IMR-90 (cell line): ENCODE data around the gene SS18. TPM values are rescaled to one million over a fixed set of nuclear protein-coding genes. Genes with fewer than 3 reads are reported as not detected.

Experiments used
- ATAC-seq: fragments of 200-7000 bp; cut with Tn5 transposase; 2 replicates; pipeline ENCODE4 v1.9.1; 2020; ENCODE audit warnings: low read depth, mild to moderate bottlenecking, moderate library complexity
- BruUV-seq: library from RNA; stranded (reverse); fragments of 400-500 nt; replicated peaks from 2 replicates; lab custom pipeline; 2021; lab: Mats Ljungman, UMichigan
- CTCF ChIA-PET: fragments of 300-600 bp; formaldehyde crosslinking; extraction: SDS; loops from one replicate; lab custom pipeline; 2021; ENCODE audit warnings: antibody characterized with exemption; lab: Yijun Ruan, JAX
- POLR2A ChIA-PET: fragments of 300-600 bp; sonication (Branson Sonifier 250); formaldehyde crosslinking; loops from one replicate; lab custom pipeline; 2022; ENCODE audit warnings: antibody characterized with exemption; ENCODE audit not compliant: unreplicated experiment; lab: Charles Lee
- DNase-seq: peaks from one replicate; pipeline ENCODE4 v3.0.0; 2013
- H2AFZ ChIP-seq: replicated peaks from 2 replicates; pipeline ENCODE3; 2013; ENCODE audit warnings: low read length, mild to moderate bottlenecking; ENCODE audit not compliant: poor library complexity
- H2AK5ac ChIP-seq: 2 replicates; pipeline ENCODE4 v1.6.1; 2013; ENCODE audit warnings: low read depth, low read length, inconsistent platforms
- H2AK9ac ChIP-seq: replicated peaks from 2 replicates; pipeline ENCODE3; 2013; ENCODE audit warnings: mild to moderate bottlenecking, low read depth, low read length, moderate library complexity; ENCODE audit not compliant: poor library complexity
- H2BK120ac ChIP-seq: 2 replicates; pipeline ENCODE4 v1.6.1; 2013; ENCODE audit warnings: low read depth, low read length, inconsistent platforms
- H2BK15ac ChIP-seq: 3 replicates; pipeline ENCODE4 v1.6.1; 2013; ENCODE audit warnings: low read depth, low read length, inconsistent platforms
- H2BK20ac ChIP-seq: 2 replicates; pipeline ENCODE4 v1.6.1; 2013; ENCODE audit warnings: low read depth, mild to moderate bottlenecking, inconsistent platforms, low read length, moderate library complexity
- H2BK5ac ChIP-seq: 2 replicates; pipeline ENCODE4 v1.6.1; 2013; ENCODE audit warnings: mild to moderate bottlenecking, low read depth, low read length, inconsistent platforms; ENCODE audit not compliant: poor library complexity, severe bottlenecking
- H3K14ac ChIP-seq: replicated peaks from 2 replicates; pipeline ENCODE4 v1.6.1; 2013; ENCODE audit warnings: low read depth, low read length, inconsistent platforms
- H3K18ac ChIP-seq: 2 replicates; pipeline ENCODE4 v1.6.1; 2013; ENCODE audit warnings: low read depth, low read length, control low read depth
- H3K23ac ChIP-seq: 2 replicates; pipeline ENCODE4 v1.6.1; 2013; ENCODE audit warnings: low read depth, low read length, inconsistent platforms
- H3K27ac ChIP-seq: 2 replicates; pipeline ENCODE4 v1.5.1; 2013; ENCODE audit warnings: mild to moderate bottlenecking, control low read depth, low read length; ENCODE audit not compliant: insufficient read depth
- H3K27me3 ChIP-seq: 2 replicates; pipeline ENCODE4 v1.6.1; 2013; ENCODE audit warnings: low read length; ENCODE audit not compliant: control insufficient read depth, insufficient read depth
- H3K36me3 ChIP-seq: 2 replicates; pipeline ENCODE4 v1.6.1; 2013; ENCODE audit warnings: low read length, mixed read lengths; ENCODE audit not compliant: control insufficient read depth, insufficient read depth
- H3K4ac ChIP-seq: 2 replicates; pipeline ENCODE4 v1.6.1; 2013; ENCODE audit warnings: low read depth, low read length, inconsistent platforms
- H3K4me1 ChIP-seq: 2 replicates; pipeline ENCODE4 v1.6.1; 2013; ENCODE audit warnings: low read length, mixed read lengths; ENCODE audit not compliant: control insufficient read depth, insufficient read depth
- H3K4me2 ChIP-seq: 2 replicates; pipeline ENCODE4 v1.6.1; 2013; ENCODE audit warnings: low read depth, mild to moderate bottlenecking, control low read depth, low read length, moderate library complexity
- H3K4me3 ChIP-seq: 2 replicates; pipeline ENCODE4 v1.5.1; 2013; ENCODE audit warnings: low read depth, mild to moderate bottlenecking, control low read depth, low read length, moderate library complexity; ENCODE audit not compliant: insufficient read depth
- H3K56ac ChIP-seq: 2 replicates; pipeline ENCODE4 v1.6.1; 2013; ENCODE audit warnings: low read length, inconsistent platforms; ENCODE audit not compliant: insufficient read depth; ENCODE audit errors: extremely low read depth
- H3K79me1 ChIP-seq, 2 experiments: 2 replicates each; pipeline ENCODE4 v1.6.1; 2013; ENCODE audit warnings: low read length in 2 of 2, inconsistent platforms in 1 of 2, low read depth in 1 of 2
- H3K9ac ChIP-seq: 2 replicates; pipeline ENCODE4 v1.6.1; 2013; ENCODE audit warnings: low read depth, low read length, control low read depth
- H3K9me1 ChIP-seq: 2 replicates; pipeline ENCODE4 v1.6.1; 2013; ENCODE audit warnings: low read length, inconsistent platforms; ENCODE audit not compliant: insufficient read depth
- H3K9me3 ChIP-seq: 2 replicates; pipeline ENCODE4 v1.6.1; 2013; ENCODE audit warnings: low read length; ENCODE audit not compliant: control insufficient read depth, insufficient read depth
- H4K20me1 ChIP-seq: 2 replicates; pipeline ENCODE4 v1.6.1; 2013; ENCODE audit warnings: low read length, inconsistent platforms; ENCODE audit not compliant: insufficient read depth
- H4K5ac ChIP-seq: 2 replicates; pipeline ENCODE4 v1.6.1; 2013; ENCODE audit warnings: mild to moderate bottlenecking, low read depth, low read length, control low read depth
- H4K8ac ChIP-seq, 2 experiments: 2 replicates each; pipeline ENCODE4 v1.6.1; 2013; ENCODE audit warnings: low read depth in 2 of 2, low read length in 2 of 2, control low read depth in 1 of 2, inconsistent platforms in 1 of 2
- H4K91ac ChIP-seq: 2 replicates; pipeline ENCODE4 v1.6.1; 2013; ENCODE audit warnings: low read depth, low read length, inconsistent platforms; ENCODE audit not compliant: insufficient read depth
- BHLHE40 ChIP-seq: fragments of 150-350 bp; IDR thresholded peaks from 2 replicates; pipeline ENCODE4 v1.6.1; 2016; ENCODE audit warnings: mild to moderate bottlenecking, low read depth, low read length
- CEBPB ChIP-seq: IDR thresholded peaks from 2 replicates; pipeline ENCODE4 v1.6.1; 2012; ENCODE audit warnings: low read depth, low read length, improper control_type of control experiment
- CHD1 ChIP-seq: IDR thresholded peaks from 2 replicates; pipeline ENCODE4 v1.6.1; 2012; ENCODE audit warnings: low read depth, low read length, improper control_type of control experiment
- FOS ChIP-seq: fragments of 150-350 bp; IDR thresholded peaks from 2 replicates; pipeline ENCODE4 v1.6.1; 2016; ENCODE audit warnings: low read depth, low read length
- MAFK ChIP-seq: IDR thresholded peaks from 2 replicates; pipeline ENCODE4 v1.6.1; 2012; ENCODE audit warnings: low read depth, low read length, improper control_type of control experiment
- MAZ ChIP-seq: IDR thresholded peaks from 2 replicates; pipeline ENCODE4 v1.6.1; 2012; ENCODE audit warnings: low read depth, mild to moderate bottlenecking, low read length, improper control_type of control experiment, moderate library complexity, borderline replicate concordance
- MXI1 ChIP-seq: IDR thresholded peaks from 2 replicates; pipeline ENCODE4 v1.6.1; 2012; ENCODE audit warnings: low read depth, mild to moderate bottlenecking, low read length, moderate library complexity, borderline replicate concordance
- NFE2L2 ChIP-seq: fragments of 150-350 bp; IDR thresholded peaks from 2 replicates; pipeline ENCODE4 v1.6.1; 2016; ENCODE audit warnings: low read depth, mild to moderate bottlenecking, low read length
- POLR2A ChIP-seq: IDR thresholded peaks from 2 replicates; pipeline ENCODE4 v1.6.1; 2012; ENCODE audit warnings: mild to moderate bottlenecking, low read depth, low read length
- RAD21 ChIP-seq: IDR thresholded peaks from 2 replicates; pipeline ENCODE4 v1.6.1; 2012; ENCODE audit warnings: low read length, improper control_type of control experiment
- RCOR1 ChIP-seq: IDR thresholded peaks from 2 replicates; pipeline ENCODE4 v1.6.1; 2012; ENCODE audit warnings: mild to moderate bottlenecking, low read length, improper control_type of control experiment; ENCODE audit not compliant: insufficient replicate concordance
- RFX5 ChIP-seq: IDR thresholded peaks from 2 replicates; pipeline ENCODE4 v1.8.0; 2012; ENCODE audit warnings: low read depth, mild to moderate bottlenecking, low read length, moderate library complexity
- SMC3 ChIP-seq: fragments of 150-350 bp; IDR thresholded peaks from 2 replicates; pipeline ENCODE4 v1.6.1; 2016; ENCODE audit warnings: low read depth, mild to moderate bottlenecking, antibody characterized with exemption, low read length, moderate library complexity
- WGBS, 2 experiments: methylation state at CpG; one replicate each; pipeline versions ENCODE4 v1.1.5 to v1.1.7; 2013; ENCODE audit warnings: missing lambda C conversion rate in 2 of 2; ENCODE audit not compliant: insufficient read length in 1 of 2; ENCODE audit errors: extremely low coverage in 2 of 2; 5-methylcytosine and 5-hydroxymethylcytosine counted together
- dilution Hi-C: fragments of 300-500 bp; cut with HindIII; formaldehyde crosslinking; loops from one replicate; pipeline ENCODE4 v1.14.3; 2018; ENCODE audit warnings: low sequenced_read_pairs; ENCODE audit not compliant: unreplicated experiment
- in situ Hi-C: fragments of 300-500 bp; cut with MboI; formaldehyde crosslinking; loops from 3 replicates; pipeline ENCODE4 v1.14.3; 2019; ENCODE audit warnings: low sequenced_read_pairs, inconsistent platforms, mixed read lengths
- intact Hi-C: fragments of 100-400 bp; cut with micrococcal nuclease; formaldehyde crosslinking; loops from 2 replicates; pipeline ENCODE4 v1.10.0; 2022
- polyA plus RNA-seq, 3 experiments: library from polyadenylated mRNA; depleted of rRNA; stranded (reverse); fragments of >200 nt; gene quantifications; 2 replicates each; pipeline ENCODE4 v1.2.3, GENCODE V29; 2012; ENCODE audit warnings: low replicate concordance in 1 of 3
- total RNA-seq: library from RNA; depleted of rRNA; stranded (reverse); fragments of >200 nt; gene quantifications from 2 replicates; pipeline ENCODE4 v1.2.3, GENCODE V29; 2012
- TF ChIP-seq, protein P1 (sequence below): fragments of 150-350 bp; IDR thresholded peaks from 2 replicates; pipeline ENCODE4 v1.6.1; 2016; ENCODE audit warnings: low read depth, mild to moderate bottlenecking, low read length, moderate library complexity, borderline replicate concordance
- TF ChIP-seq, protein P2 (sequence below): conservative IDR thresholded peaks from 2 replicates; pipeline ENCODE4 v1.5.1; 2012; ENCODE audit warnings: mild to moderate bottlenecking, low read depth, low read length, improper control_type of control experiment
- TF ChIP-seq, protein P3 (sequence below): fragments of 150-350 bp; IDR thresholded peaks from 2 replicates; pipeline ENCODE4 v1.6.1; 2017; ENCODE audit warnings: mild to moderate bottlenecking, antibody characterized with exemption, low read length, low read depth

Gene SS18
- total and polyA plus RNA-seq, 2 of the 4 experiments (the other 2 are of a cell fraction), result 112 to 242 TPM

GRCh38 chr18:26097563-26097962, 7.2 kb upstream of the SS18 start:
- in situ Hi-C loops, result no loop called here
- no peak overlapping the region for H4K5ac ChIP-seq
- DNase-seq (no peak), ATAC-seq (no peak)
- no peak overlapping the region for H2BK120ac ChIP-seq
- no TSS peak for BruUV-seq
- H2AK9ac ChIP-seq, result no peak overlapping the region
- H3K27me3 ChIP-seq, result no peaks in the 10 kb centered on the region
- H2AK5ac ChIP-seq, result no peak overlapping the region
- H3K14ac ChIP-seq, result no peak overlapping the region
- no peak overlapping the region for H3K27ac ChIP-seq
- H4K91ac ChIP-seq, result no peak overlapping the region
- no peak overlapping the region for H2BK5ac ChIP-seq
- no peak overlapping the region for H3K18ac ChIP-seq
- no peaks in the 10 kb centered on the region for H3K79me1 ChIP-seq
- no peak overlapping the region for H3K9ac ChIP-seq
- no peak overlapping the region for H3K56ac ChIP-seq
- no peaks in the 10 kb centered on the region for H3K9me1 ChIP-seq
- H3K4me1 ChIP-seq, result no peaks in the 10 kb centered on the region
- no peak overlapping the region for H3K4me3 ChIP-seq
- H2BK20ac ChIP-seq, result no peak overlapping the region
- no peak overlapping the region for H4K8ac ChIP-seq
- no peak overlapping the region for H2BK15ac ChIP-seq
- H3K9me3 ChIP-seq, result peaks cover 2% of the 10 kb centered on the region; the same call in 1 of the 2 replicates
- H3K23ac ChIP-seq, result no peak overlapping the region
- H3K36me3 ChIP-seq, result no peaks in the 10 kb centered on the region
- dilution Hi-C loops, result no loop called here
- CTCF ChIA-PET, result no interaction called here
- POLR2A ChIA-PET, result no interaction called here
- H2AFZ ChIP-seq, result no peak overlapping the region
- no peak overlapping the region for H3K4me2 ChIP-seq
- intact Hi-C loops, result no loop called here
- H3K4ac ChIP-seq, result no peak overlapping the region
- no peaks in the 10 kb centered on the region for H4K20me1 ChIP-seq
- TF ChIP-seq RFX5 (no peak), POLR2A (no peak), MAZ (no peak), BHLHE40 (no peak), CHD1 (no peak), RCOR1 (no peak), MAFK (no peak), FOS (no peak), CEBPB (no peak), MXI1 (no peak), SMC3 (no peak), NFE2L2 (no peak), RAD21 (no peak)
- TF ChIP-seq, protein P1, sequence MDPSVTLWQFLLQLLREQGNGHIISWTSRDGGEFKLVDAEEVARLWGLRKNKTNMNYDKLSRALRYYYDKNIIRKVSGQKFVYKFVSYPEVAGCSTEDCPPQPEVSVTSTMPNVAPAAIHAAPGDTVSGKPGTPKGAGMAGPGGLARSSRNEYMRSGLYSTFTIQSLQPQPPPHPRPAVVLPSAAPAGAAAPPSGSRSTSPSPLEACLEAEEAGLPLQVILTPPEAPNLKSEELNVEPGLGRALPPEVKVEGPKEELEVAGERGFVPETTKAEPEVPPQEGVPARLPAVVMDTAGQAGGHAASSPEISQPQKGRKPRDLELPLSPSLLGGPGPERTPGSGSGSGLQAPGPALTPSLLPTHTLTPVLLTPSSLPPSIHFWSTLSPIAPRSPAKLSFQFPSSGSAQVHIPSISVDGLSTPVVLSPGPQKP, result no peak
- TF ChIP-seq, protein P2, sequence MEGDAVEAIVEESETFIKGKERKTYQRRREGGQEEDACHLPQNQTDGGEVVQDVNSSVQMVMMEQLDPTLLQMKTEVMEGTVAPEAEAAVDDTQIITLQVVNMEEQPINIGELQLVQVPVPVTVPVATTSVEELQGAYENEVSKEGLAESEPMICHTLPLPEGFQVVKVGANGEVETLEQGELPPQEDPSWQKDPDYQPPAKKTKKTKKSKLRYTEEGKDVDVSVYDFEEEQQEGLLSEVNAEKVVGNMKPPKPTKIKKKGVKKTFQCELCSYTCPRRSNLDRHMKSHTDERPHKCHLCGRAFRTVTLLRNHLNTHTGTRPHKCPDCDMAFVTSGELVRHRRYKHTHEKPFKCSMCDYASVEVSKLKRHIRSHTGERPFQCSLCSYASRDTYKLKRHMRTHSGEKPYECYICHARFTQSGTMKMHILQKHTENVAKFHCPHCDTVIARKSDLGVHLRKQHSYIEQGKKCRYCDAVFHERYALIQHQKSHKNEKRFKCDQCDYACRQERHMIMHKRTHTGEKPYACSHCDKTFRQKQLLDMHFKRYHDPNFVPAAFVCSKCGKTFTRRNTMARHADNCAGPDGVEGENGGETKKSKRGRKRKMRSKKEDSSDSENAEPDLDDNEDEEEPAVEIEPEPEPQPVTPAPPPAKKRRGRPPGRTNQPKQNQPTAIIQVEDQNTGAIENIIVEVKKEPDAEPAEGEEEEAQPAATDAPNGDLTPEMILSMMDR, result no peak
- TF ChIP-seq, protein P3, sequence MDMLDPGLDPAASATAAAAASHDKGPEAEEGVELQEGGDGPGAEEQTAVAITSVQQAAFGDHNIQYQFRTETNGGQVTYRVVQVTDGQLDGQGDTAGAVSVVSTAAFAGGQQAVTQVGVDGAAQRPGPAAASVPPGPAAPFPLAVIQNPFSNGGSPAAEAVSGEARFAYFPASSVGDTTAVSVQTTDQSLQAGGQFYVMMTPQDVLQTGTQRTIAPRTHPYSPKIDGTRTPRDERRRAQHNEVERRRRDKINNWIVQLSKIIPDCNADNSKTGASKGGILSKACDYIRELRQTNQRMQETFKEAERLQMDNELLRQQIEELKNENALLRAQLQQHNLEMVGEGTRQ, result no peak
- WGBS, 2 experiments, result no CpG with 5 or more reads among the region's 5 CpGs
